GM06990 (cell line): ENCODE data around the gene PLCG2.
"Not testable (repeated sequence)": the region's sequence is repeated elsewhere in the genome, so short reads cannot be mapped to it uniquely, and the experiment has no call there.

ENCODE experiments used
- DNase-seq: peaks from one replicate; pipeline ENCODE4 v3.0.0-alpha.2; 2011; ENCODE audit not compliant: insufficient read length; ENCODE audit errors: extremely low read depth
- H3K27me3 ChIP-seq: replicated peaks from 2 replicates; pipeline ENCODE4 v1.6.0; 2011; ENCODE audit warnings: low read length; ENCODE audit not compliant: control insufficient read depth, insufficient read depth
- H3K36me3 ChIP-seq: 2 replicates; pipeline ENCODE4 v1.5.1; 2011; ENCODE audit warnings: low read length; ENCODE audit not compliant: control insufficient read depth, insufficient read depth
- H3K4me3 ChIP-seq: replicated peaks from 2 replicates; pipeline ENCODE4 v1.5.1; 2011; ENCODE audit warnings: low read depth, mild to moderate bottlenecking, control low read depth, low read length
- CTCF ChIP-seq: IDR thresholded peaks from 2 replicates; pipeline ENCODE4 v1.5.1; 2011; ENCODE audit warnings: low read length, control low read depth, mild to moderate bottlenecking, inconsistent platforms; ENCODE audit not compliant: insufficient read depth, poor library complexity, severe bottlenecking

The PLCG2 gene

DNA sequence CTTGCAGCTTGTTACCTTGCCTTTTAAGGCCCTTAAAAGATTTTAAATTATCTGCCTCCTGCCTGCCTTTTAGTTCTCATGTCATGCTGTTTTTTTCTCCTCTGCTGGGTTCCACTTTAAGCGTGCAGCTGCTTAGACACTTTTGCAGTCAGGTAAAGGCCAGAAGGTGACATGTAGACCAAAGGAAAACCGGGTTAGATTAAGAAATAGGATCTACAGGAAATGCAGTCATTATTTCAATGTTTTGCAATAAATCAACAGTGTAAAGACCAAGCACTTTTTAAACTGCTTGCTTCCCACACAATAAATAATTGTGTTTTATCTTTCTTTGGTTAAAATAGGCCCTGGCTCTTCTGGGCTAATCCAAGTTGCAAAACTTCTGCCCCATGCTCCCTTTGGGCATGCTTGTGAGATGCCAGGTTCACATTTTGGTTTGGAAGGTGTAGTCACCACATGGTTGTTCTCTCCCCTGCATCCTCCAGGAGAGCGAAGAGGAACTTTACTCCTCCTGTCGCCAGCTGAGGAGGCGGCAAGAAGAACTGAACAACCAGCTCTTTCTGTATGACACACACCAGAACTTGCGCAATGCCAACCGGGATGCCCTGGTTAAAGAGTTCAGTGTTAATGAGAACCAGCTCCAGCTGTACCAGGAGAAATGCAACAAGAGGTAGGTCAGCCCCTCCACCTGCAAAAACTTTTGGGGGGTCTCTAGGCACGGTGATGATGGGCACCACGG is 177.3 kb downstream of the PLCG2 start:
- Histone ChIP-seq H3K27me3 (no peaks in the 10 kb centered on the region), H3K36me3 (peaks cover 27% of the 10 kb centered on the region), H3K4me3 (no peak overlapping the region)
- TF ChIP-seq CTCF = no peak
- DNase-seq = no peak

- Histone ChIP-seq H3K4me3 (no peak overlapping the region), H3K27me3 (no peaks in the 10 kb centered on the region), H3K36me3 (no peaks in the 10 kb centered on the region)
- DNase-seq = no peak
- no peak for TF ChIP-seq CTCF
Measured at GRCh38 chr16:81964808-81965207, 185.7 kb downstream of the PLCG2 start.

- DNase-seq = no peak
- Histone ChIP-seq H3K36me3 (no peaks in the 10 kb centered on the region), H3K4me3 (no peak overlapping the region), H3K27me3 (no peaks in the 10 kb centered on the region)
- no peak for TF ChIP-seq CTCF
Measured at GRCh38 chr16:81967358-81967757, 188.3 kb downstream of the PLCG2 start.

GRCh38 chr16:81971853-81972252 is 192.8 kb downstream of the PLCG2 start:
- TF ChIP-seq CTCF = no peak
- H3K36me3 ChIP-seq = no peaks in the 10 kb centered on the region
- no peaks in the 10 kb centered on the region for H3K27me3 ChIP-seq
- H3K4me3 ChIP-seq = no peak overlapping the region
- no peak for DNase-seq

GRCh38 chr16:81973737-81974136 is 194.6 kb downstream of the PLCG2 start:
- DNase-seq = no peak
- Histone ChIP-seq H3K36me3 (no peaks in the 10 kb centered on the region), H3K4me3 (no peak overlapping the region), H3K27me3 (no peaks in the 10 kb centered on the region)
- no peak for TF ChIP-seq CTCF

DNA sequence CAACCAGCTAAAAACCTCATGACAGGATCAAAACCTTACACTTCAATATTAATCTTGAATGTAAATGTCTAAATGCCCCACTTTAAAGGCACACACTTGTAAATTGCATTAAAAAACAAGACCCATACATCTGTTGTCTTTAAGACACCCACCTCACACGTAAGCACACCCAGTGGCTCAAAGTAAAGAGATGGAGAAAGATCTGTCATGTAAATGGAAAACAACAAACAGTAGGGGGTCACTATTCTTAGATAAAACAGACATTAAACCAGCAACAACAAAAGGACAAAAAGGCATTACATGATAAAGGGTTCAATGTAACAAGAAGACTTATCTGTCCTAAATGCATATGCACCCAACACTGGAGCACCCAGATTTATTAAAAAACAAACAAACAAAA is 196.5 kb downstream of the PLCG2 start:
- Histone ChIP-seq H3K4me3 (no peak overlapping the region), H3K36me3 (no peaks in the 10 kb centered on the region), H3K27me3 (no peaks in the 10 kb centered on the region)
- no peak for DNase-seq
- TF ChIP-seq CTCF = no peak

- not testable (repeated sequence) for H3K27me3 ChIP-seq, H3K4me3 ChIP-seq
Measured at GRCh38 chr16:81977335-81977942, 198.3 kb downstream of the PLCG2 start.

More at GRCh38 chr16:81977335-81977942, 198.3 kb downstream of the PLCG2 start:
- not testable (repeated sequence) for DNase-seq, H3K36me3 ChIP-seq
